COR-L47 (cell line): ENCODE data around the gene ASB15.

Source experiments
- DNase-seq: peaks from one replicate; lab custom pipeline; 2025; lab: John Stamatoyannopoulos, UW

Gene ASB15

DNA sequence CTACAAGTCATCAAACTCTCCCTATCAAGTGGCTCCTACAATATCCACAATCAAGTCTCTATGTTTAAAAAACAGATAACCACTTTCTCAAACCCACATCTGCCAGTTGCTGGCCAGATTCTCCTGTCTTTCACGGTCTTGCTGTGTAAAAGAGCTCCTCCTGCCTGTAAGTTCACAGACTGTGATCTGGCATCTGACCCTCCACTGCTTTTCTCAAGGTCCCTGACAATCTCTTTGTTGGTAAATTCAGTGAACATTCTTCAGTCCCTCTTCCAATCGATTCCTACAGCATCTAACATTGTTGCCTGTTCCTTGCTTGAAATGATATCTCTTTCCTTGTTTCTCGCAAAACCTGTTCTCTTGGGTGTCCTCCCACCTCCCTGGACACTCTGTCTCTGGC, 35.6 kb downstream of the ASB15 start:
- DNase-seq: no peak

DNA sequence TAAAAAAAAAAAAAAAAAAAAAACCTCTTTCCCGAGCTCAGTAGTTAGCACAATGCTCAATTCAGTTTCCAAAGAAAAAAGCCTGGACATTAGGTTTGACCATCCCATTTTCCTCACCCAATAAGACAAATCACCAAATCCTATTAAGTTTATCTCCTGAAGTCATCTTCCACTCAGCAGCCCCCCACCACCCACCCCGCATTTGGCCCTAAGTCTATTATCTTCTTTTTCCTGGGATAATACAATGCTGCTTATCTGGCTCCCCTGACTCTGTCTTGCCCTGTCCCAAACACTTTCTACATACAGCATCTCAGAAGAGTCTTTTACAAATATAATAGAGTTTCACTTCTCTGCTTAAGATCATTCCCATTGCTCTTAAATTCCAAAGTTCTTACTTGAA, 36.3 kb downstream of the ASB15 start:
- DNase-seq: no peak

DNA sequence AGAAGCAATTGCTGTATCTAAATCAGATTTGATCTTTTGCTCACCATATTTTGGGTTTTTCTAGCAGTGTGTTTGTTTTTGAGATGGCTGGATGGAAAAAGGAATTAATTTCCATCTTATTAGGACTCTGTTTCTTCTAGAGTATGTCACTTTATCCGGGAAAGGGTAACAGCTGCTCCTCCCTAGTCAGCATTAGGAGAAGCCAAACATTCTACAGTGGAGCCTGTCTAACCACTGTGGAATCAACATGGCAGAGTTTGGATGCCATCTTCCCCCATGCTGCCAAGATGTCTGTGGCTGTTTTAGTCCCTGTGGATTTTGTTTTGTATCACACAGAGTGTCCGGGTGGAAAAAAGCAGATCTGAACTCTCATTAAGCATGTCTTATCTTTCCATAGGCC, 38.0 kb downstream of the ASB15 start:
- DNase-seq: no peak

DNA sequence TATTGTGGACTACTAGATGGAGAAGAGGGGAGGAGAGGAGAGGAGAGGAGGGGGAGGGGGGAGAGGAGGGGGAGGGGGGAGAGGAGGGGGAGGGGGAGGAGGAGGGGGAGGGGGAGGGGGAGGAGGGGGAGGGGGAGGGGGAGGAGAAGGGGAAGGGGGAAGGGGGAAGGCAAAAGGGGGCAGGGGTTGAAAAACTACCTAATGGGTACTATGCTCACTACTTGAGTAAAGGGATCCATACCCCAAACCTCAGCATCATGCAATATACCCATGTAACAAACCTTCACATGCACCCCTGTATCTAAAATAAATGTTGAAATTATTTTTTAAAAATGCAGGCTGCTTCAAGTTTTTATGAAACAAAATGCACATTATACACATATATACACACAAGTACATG, 39.0 kb downstream of the ASB15 start:
- no peak for DNase-seq

DNA sequence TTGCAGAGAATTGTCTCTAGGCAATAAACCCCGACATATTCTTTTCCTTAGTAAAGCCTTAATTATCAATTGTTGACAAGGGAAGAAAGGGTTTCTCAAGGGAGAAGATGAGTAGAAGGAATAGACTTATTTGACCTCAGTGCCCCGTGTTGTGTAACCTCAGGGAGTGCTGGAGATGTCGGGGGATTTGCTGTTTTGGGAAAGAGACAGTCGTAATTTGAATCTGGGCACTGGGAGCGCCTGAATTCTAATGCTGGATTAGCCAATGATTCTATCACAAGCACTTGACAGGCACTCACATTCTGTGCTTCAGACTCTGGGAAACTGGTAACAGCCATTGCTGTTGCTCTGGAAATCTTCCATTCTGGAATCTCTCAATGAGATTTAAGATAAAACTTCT, 40.3 kb downstream of the ASB15 start:
- DNase-seq: no peak

DNA sequence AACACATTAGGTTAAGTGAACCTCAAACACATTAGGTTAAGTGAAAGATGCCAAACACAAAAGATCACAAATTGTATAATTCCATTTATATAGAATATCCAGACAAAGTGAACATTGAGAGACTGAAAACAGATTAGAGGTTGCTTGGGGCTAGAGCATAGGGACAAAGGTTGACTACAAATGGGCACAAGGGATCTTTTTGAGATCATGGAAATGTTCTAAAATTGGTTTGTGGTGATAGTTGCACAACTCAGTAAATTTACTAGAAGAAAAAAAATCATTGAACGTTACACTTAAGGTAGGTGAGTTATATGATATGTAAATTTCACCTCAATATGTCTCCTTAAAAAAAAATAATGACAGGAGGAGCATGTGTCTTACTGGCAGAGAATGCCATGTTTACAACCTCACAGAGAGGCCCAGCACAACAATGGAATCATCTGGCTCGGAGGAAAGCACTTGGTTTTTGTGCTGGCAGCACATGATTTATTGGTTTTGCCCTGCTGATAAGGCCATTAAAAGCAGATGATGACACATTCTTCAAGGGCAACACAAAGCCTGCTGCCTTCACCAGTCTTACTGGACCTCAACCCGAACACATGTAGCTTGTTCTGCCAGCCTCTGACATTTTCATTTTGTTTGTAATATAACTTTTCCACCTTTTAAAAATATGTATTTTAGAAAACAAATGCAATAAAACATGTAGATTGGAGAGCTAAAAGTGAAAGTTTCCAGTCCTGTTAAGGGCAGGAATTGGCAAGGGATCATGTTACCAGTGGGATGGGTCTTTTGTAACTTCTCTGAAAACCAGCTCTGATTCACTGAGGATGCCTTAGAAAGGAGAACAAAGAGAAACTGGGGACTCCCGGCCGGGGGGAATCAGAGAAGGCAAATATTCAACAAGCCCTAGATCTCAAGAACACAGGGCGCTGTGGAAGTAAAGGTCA, 42.1 kb downstream of the ASB15 start:
- peak; percentile 83 for DNase-seq

DNA sequence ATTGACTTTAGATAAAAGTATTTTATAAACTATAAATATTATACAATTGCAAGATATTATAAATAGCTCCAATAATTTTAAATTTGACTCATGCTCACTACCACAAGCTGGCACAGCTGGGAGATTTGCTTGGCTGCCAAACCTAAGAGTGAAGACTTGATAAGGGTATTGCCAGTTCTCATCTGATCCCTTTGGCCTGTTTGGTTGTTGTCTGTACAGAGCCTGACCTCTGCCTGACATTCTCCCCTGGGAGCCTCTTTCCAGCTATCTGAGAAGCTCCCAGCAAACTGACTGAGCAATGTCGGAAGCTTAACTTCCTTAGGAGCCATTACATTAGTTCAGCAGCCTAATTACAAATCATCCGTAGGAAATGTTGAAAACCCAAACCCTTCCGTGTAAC, 43.9 kb downstream of the ASB15 start:
- no peak for DNase-seq

DNA sequence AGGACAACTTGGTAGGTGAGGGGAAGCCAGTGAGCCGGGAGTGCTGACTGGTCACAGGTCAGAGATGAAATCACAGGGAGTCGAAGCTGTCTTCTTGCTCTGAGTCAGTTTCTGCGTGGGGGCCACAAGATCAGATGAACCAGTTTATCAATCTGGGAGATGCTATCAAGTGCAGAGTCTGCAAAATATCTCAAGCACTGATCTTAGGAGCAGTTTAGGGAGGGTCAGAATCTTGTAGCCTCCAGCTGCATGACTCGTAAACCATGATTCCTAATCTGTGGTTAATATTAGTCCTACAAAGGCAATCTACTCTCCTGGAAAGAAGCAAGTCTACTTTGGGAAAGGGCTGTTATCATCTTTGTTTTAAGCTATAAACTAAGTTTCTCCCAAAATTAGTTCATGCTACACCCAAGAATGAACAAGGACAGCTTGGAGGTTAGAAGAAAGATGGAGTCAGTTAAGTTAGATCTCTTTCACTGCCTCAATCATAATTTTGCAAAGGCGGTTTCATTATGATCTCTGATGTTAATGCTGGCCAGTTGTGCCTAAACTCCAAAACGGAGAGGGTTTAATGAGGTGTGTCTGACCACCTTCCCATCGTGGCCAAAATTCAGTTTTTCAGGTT, 45.6 kb downstream of the ASB15 start:
- no peak for DNase-seq

DNA sequence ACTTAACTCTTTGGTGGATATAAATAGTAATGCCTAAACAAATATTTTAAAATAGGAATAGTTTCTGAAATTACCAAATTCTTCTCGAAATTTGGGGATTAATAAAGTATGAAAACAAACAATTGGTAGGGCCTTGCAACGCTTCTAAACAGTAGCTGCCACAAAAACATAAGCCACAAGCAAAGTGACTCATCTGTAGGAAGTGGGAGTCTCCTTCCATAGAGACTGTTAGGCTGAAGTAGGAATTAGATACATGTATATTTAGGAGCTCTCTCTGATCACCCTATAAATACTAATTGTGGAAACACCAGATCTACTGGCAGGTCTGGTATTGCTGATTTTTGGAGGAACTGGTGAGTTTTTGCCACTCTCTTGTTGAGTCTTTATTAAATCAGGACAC, 48.3 kb downstream of the ASB15 start:
- DNase-seq: no peak

DNA sequence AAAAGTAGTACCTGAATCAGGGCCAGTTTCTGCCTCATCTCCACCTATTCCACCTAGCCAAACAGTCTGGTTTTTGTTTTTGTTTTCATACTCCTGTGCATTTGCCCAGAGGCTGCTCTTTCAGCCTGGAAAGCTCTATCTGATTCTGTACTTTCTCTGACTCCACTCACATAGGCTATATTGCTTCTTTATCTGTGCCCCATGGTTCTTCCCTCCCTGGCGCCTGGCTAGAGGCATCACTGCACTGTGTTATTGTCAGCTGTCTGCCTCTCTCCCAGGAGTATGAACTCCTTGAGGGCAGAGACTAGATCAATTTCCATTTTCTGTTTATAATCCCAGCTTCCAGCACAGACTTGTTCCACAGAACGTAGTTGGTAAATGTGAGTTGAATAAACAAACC, 49.0 kb downstream of the ASB15 start:
- DNase-seq: no peak

DNA sequence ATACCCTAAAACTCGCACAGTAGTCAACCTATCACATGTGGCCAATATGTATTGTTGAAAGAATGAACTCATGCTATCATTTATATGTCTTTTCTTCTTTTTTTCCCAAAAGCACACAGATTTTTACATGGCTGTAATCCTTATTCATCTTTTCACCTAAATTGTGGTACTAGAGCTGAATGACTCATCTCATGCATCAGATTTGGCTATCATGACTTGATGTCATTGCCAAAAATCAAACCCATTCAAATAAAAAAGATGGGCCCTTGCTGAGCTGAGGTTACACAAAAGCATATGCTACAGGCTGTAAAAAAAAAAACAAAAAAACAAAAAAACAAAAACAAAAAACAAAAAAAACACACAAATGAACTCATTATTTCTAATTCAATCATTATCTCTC, 50.8 kb downstream of the ASB15 start:
- DNase-seq: no peak

DNA sequence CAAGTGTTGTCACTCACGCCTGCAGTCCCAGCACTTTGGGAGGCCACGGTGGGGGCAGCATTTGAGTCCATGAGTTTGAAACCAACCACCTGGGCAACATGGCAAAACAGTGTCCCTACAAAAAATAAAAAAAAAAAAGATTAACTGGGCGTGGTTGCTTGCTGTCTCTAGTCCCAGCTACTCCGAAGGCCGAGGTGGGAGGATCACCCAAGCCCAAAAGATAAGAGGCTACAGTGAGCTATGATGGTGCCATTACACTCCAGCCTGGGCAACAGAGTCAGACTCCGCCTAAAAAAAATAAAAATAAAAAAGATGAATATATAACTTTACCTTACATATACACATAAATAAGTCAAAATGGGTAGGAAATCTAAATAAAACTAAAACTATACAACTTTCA, 51.5 kb downstream of the ASB15 start:
- no peak for DNase-seq

DNA sequence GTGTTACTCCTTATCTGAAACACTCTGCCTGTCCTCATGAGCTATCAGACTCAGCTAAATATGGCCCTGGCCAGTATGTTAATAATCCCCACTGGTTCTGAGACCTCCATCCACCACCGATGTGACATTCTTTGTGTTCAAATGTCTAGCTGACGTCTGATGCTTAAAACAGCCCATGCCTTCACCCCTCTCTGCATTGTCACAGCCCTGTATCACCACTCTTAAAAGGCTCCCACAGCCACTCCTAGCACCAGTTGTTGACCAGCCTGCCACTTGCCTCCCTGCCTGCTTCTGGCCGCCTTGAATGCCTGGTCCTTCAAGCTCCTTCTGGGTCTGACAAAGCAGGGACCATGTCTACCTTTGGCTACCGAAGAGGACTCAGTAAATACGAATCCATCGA, 54.0 kb downstream of the ASB15 start, which contains the start of gene LMOD2:
Gene LMOD2, plus strand, starts transcription at position 253 of the 400 bp plus-strand sequence. Its CDS starts 98 bp downstream, at position 351.
- DNase-seq: no peak

DNA sequence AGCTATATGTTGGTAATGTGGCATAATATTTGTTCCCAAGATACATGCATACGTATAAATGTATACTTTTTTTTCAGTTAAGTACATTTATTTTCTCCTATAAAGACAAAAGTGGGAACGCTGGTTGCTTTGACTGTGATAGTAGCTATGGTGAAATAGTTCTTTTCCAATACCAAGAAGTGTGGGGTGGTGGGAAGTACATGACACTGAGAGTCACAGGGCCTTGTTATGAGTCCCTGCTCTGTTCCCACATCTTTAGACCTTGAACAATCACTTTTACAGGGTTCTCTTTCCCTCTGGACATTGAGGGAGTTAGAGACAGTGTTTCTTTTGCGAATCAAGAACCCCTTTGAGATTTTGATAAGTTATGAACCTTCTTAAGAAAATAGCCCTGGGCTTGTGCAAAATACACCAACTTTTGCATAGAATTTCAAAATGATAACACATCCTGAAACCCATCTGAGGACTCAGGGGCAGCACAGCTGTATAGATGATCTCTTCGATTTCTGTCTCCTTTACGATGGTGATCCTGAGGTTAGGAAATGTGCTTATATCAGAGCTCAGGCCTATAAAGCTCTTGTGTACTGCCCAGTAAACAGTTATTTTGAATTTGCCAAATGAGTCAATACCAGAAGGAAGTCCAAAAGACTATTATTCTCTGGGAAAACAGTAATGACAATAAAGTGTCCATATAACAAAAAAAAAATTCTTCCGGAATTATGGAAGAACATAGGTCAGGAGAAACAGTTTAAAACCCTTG, 55.1 kb downstream of the ASB15 start:
- no peak for DNase-seq

DNA sequence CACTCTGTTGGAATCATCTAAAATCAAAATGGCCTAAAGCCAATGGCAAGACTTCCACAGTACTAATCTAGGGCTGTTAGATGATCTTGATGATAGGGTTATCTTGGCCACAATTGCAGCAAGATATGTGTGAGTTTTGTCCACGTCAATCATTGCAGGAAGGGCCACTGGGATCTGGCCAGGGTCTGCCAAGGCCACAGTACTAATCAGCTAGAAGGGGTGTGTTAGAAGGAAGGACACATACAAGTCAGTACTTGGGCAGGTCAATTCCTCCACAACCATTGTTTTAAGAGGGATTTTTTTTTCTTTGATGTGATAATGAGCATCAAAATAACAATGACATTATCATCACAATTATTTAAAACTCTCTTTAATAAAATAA, 55.7 kb downstream of the ASB15 start:
- no peak for DNase-seq

DNA sequence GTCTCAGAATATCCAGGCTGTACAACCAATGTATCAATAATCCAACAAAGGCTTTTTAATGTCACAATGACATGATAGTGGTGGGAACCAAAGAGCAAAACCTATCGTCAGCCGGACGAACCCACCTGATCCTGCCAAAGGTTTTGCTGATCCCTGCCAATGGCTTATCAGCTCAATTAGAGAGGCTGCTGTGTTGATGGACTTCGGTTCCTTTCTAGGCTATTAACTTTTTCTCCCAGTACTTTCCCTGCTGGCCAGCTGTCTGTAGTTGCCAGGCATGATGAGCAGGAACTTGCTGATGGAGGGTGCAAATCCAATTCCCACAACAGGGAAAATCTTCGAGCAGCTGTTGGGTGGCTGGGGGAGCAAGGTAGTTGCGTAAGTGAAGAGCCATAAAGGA, 56.4 kb downstream of the ASB15 start:
- DNase-seq: no peak

DNA sequence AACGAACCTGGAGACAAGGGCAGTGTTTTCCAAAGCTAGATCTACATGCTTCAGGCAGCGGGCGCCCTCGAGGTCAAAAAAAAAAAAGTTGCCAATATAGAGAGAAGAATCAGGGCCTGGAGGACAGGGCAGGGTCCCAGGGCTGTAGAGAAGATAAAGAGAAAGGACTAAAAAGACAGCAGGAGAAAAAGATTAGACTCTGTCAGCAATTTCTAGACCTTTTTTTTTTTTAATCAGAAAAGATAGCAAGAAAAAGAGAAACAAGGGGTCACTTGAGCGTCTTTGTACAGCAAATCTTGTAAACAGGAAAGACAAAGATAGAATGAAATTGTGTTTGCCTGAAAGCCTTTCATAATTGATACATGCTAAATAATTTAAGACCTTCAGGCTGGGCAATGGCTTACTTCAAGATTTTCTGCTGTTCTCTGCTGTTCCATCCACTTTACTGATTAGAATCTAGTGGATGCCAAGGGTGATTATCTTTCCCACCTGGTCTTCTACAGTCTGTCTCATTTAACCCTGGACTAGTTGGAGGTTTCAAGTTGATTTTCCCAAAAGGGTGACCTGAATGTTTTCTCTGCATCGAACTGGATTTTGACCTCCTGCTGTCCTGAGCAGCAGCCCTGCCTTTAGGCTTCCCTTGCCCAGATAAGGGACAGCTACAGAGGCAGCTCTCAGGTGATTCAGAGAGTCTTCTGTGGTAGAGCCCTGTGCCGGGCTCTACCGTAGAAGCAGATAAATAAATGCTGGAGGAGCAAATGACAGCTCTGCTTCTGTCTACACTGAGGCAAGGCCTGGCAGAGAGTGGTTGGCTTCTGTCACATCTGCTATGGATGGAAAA, 59.1 kb downstream of the ASB15 start:
- DNase-seq: no peak

DNA sequence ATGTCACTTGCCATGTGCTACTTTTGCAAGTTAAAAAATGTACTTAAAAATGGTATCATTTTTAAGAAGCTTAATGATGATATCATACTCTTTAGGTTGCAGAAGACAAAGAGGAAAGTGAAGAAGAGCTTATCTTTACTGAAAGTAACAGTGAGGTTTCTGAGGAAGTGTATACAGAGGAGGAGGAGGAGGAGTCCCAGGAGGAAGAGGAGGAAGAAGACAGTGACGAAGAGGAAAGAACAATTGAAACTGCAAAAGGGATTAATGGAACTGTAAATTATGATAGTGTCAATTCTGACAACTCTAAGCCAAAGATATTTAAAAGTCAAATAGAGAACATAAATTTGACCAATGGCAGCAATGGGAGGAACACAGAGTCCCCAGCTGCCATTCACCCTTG, 60.1 kb downstream of the ASB15 start:
- no peak for DNase-seq

DNA sequence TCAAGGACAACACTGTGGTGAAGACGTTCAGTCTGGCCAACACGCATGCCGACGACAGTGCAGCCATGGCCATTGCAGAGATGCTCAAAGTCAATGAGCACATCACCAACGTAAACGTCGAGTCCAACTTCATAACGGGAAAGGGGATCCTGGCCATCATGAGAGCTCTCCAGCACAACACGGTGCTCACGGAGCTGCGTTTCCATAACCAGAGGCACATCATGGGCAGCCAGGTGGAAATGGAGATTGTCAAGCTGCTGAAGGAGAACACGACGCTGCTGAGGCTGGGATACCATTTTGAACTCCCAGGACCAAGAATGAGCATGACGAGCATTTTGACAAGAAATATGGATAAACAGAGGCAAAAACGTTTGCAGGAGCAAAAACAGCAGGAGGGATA, 60.7 kb downstream of the ASB15 start:
- no peak for DNase-seq

DNA sequence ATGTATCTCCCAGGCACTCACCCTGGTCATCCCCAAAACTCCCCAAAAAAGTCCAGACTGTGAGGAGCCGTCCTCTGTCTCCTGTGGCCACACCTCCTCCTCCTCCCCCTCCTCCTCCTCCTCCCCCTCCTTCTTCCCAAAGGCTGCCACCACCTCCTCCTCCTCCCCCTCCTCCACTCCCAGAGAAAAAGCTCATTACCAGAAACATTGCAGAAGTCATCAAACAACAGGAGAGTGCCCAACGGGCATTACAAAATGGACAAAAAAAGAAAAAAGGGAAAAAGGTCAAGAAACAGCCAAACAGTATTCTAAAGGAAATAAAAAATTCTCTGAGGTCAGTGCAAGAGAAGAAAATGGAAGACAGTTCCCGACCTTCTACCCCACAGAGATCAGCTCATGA, 61.1 kb downstream of the ASB15 start:
- no peak for DNase-seq

DNA sequence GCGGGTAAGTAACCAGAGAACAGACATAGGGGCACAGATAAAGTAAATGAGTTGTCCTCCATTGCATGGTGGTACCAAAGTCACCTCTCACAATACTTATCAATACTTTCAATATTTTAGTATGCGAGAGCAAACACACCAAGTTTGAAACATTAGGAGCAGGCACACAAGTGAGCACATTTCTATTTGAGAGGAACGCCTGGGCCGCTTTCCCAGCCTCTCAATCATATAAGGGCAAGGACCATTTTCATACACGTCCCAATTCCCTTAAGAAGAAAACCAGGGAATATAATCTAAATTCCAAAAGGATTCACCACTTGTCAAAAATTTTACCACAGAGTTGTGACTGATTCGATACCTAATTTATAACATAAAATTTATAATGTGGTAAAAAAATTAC, 61.6 kb downstream of the ASB15 start:
- DNase-seq: no peak

DNA sequence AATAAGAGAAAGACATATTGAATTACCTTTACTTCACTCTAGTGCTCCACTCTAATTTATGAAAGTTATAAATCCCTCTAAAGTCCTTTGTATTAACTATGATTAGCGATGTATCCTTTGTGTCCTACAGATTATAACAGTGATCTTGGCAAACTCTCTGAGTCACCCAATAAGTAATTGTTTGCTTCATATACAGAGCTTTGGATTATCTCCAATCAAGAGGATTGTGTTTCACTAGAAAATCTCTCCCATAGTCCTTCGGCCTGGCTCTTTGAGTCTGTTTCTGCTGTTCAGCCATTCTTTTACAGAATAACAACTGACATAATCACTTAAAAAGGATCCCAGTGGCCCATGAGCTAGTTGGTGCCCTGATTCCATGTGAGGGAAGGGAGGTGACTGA, 63.5 kb downstream of the ASB15 start:
- peak; percentile 11 for DNase-seq
